GM19099 (cell line): ENCODE results near the gene NIPBL.

Experiments
- POLR2A ChIP-seq: IDR thresholded peaks from 3 replicates; pipeline ENCODE4 v1.6.1; 2011; ENCODE audit warnings: low read depth; ENCODE audit not compliant: insufficient read length; ENCODE audit errors: extremely low read depth

NIPBL gene

GRCh38 chr5:36875051-36875789 lies 1.3 kb upstream of the NIPBL start:
- TF ChIP-seq POLR2A, result no peak

- no peak for TF ChIP-seq POLR2A
Observed at GRCh38 chr5:36875790-36876298, 725 bp upstream of the NIPBL start.

GRCh38 chr5:36876965-36877666 lies 547 bp downstream of the NIPBL start:
- TF ChIP-seq POLR2A, result no peak

- no peak for TF ChIP-seq POLR2A
Observed at GRCh38 chr5:36877667-36878391, 1.3 kb downstream of the NIPBL start.

- no peak for TF ChIP-seq POLR2A
Observed at GRCh38 chr5:36878392-36879082, 2.0 kb downstream of the NIPBL start.

- no peak for TF ChIP-seq POLR2A
Observed at GRCh38 chr5:36879274-36880033, 2.9 kb downstream of the NIPBL start.

GRCh38 chr5:36880761-36881160 lies 4.2 kb downstream of the NIPBL start:
- no peak for TF ChIP-seq POLR2A

GRCh38 chr5:36881304-36881703 lies 4.7 kb downstream of the NIPBL start:
- TF ChIP-seq POLR2A, result no peak

GRCh38 chr5:36881807-36882206 lies 5.2 kb downstream of the NIPBL start:
- TF ChIP-seq POLR2A, result no peak

- no peak for TF ChIP-seq POLR2A
Observed at GRCh38 chr5:36882250-36882649, 5.7 kb downstream of the NIPBL start.

- no peak for TF ChIP-seq POLR2A
Observed at GRCh38 chr5:36883894-36884462, 7.4 kb downstream of the NIPBL start.

- TF ChIP-seq POLR2A, result no peak
Observed at GRCh38 chr5:36885149-36885548, 8.6 kb downstream of the NIPBL start.

- no peak for TF ChIP-seq POLR2A
Observed at GRCh38 chr5:36885566-36886485, 9.3 kb downstream of the NIPBL start.
